ENCODE measurements around the gene HAX1.

DNA sequence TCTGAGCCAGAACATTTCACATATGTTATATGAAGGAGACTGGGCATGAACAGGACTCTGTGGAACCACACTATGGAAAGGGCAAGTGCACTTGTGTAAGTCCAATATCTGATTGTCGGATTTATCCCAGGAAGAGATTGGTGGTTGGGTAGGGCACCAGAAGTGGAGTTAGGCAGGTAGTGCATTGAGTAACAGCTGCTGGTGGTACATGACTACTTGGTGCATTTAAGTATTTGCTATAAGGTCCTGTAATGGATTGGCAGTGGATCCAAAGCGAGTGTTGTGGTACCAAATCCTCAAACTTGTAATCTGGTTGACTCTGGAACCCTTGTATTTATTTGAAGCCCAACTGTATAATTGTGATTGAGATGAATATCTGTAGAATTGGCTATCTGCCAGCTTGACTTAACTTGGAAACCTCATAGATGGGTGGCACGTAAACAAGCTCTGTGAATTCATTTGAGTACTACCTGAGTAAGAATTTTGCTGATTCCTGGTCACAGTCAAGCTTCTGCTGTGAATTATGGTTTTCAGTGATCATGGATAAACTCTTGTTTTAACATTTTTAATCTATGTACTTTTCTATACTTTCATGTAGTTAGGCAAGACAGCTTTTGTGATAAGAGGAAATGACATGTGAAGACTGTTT, 30.6 kb upstream of the HAX1 start:
- TF ChIP-seq, protein P1, sequence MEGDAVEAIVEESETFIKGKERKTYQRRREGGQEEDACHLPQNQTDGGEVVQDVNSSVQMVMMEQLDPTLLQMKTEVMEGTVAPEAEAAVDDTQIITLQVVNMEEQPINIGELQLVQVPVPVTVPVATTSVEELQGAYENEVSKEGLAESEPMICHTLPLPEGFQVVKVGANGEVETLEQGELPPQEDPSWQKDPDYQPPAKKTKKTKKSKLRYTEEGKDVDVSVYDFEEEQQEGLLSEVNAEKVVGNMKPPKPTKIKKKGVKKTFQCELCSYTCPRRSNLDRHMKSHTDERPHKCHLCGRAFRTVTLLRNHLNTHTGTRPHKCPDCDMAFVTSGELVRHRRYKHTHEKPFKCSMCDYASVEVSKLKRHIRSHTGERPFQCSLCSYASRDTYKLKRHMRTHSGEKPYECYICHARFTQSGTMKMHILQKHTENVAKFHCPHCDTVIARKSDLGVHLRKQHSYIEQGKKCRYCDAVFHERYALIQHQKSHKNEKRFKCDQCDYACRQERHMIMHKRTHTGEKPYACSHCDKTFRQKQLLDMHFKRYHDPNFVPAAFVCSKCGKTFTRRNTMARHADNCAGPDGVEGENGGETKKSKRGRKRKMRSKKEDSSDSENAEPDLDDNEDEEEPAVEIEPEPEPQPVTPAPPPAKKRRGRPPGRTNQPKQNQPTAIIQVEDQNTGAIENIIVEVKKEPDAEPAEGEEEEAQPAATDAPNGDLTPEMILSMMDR (conservative IDR thresholded peaks at IDR 0.05; ENCODE audit: low read length): no peak
- no peak for TF ChIP-seq EZH2phosphoT487 (IDR thresholded peaks at IDR 0.05; ENCODE audit: borderline replicate concordance)

Measured in Loucy (cell line).